A549 (cell line): ENCODE data around the gene ZNF628. TPM values are rescaled to one million over a fixed set of nuclear protein-coding genes. Genes with fewer than 3 reads are reported as not detected.

Experiments
- ATAC-seq, 2 experiments: fragments of 200-7000 bp in 1 of 2; fragments of >200 bp in 1 of 2; cut with Nextera tagmentation in 1 of 2; cut with Tn5 transposase in 1 of 2; 3 replicates each; pipeline versions ENCODE4 v1.8.0 to v1.9.1; 2018 to 2020; ENCODE audit warnings: mild to moderate bottlenecking in 1 of 2, moderate library complexity in 1 of 2
- CTCF ChIA-PET: fragments of 300-600 bp; sonication (Branson Sonifier 250); formaldehyde crosslinking; extraction: SDS; loops from one replicate; lab custom pipeline; 2021; ENCODE audit warnings: antibody characterized with exemption, inconsistent platforms; lab: Yijun Ruan, JAX
- POLR2A ChIA-PET: fragments of 350-600 bp; formaldehyde crosslinking; extraction: SDS; loops from one replicate; lab custom pipeline; 2021; ENCODE audit warnings: antibody characterized with exemption, inconsistent platforms; lab: Yijun Ruan, JAX
- DNase-seq, 2 experiments: peaks; one replicate each; pipeline versions ENCODE4 v3.0.0 to v3.0.0-alpha.2; 2011 to 2016; ENCODE audit warnings: low read depth in 1 of 2, low spot score in 1 of 2
- FAIRE-seq: peaks from 2 replicates; lab custom pipeline; 2011; peaks lifted over from hg19 to GRCh38; lab: Jason Lieb, UNC
- H3K27ac ChIP-seq, 2 experiments: fragments of >200 bp; sonication (Bioruptor Twin); formaldehyde crosslinking; 3 replicates each; pipeline ENCODE4 v1.5.1; 2016 to 2017
- H3K4me1 ChIP-seq: fragments of >200 bp; sonication (Bioruptor Twin); formaldehyde crosslinking; 3 replicates; pipeline ENCODE4 v1.6.1; 2016
- H3K4me2 ChIP-seq: fragments of >200 bp; sonication (Bioruptor Twin); formaldehyde crosslinking; 3 replicates; pipeline ENCODE4 v1.6.1; 2016
- H3K4me3 ChIP-seq: fragments of >200 bp; sonication (Bioruptor Twin); formaldehyde crosslinking; 3 replicates; pipeline ENCODE4 v1.5.1; 2016
- H3K9me3 ChIP-seq: fragments of >200 bp; sonication (Bioruptor Twin); formaldehyde crosslinking; 3 replicates; pipeline ENCODE4 v1.6.1; 2016
- BCL3 ChIP-seq: fragments of >200 bp; sonication (Bioruptor Twin); formaldehyde crosslinking; IDR thresholded peaks from 3 replicates; pipeline ENCODE4 v1.6.1; 2016
- BHLHE40 ChIP-seq: IDR thresholded peaks from 2 replicates; pipeline ENCODE4 v1.6.1; 2012; ENCODE audit warnings: low read depth, low read length, inconsistent platforms
- CHD4 ChIP-seq: fragments of 200-600 bp; sonication (generic); IDR thresholded peaks from 2 replicates; pipeline ENCODE4 v1.6.1; 2016; ENCODE audit warnings: antibody characterized with exemption, mild to moderate bottlenecking, borderline replicate concordance
- ESRRA ChIP-seq: fragments of 150-350 bp; IDR thresholded peaks from 2 replicates; pipeline ENCODE4 v1.6.1; 2014; ENCODE audit warnings: mild to moderate bottlenecking, low read length, borderline replicate concordance
- HDAC2 ChIP-seq: fragments of 200-600 bp; sonication (generic); IDR thresholded peaks from 2 replicates; pipeline ENCODE4 v1.6.1; 2016
- HES2 ChIP-seq: fragments of >200 bp; sonication (Bioruptor Twin); formaldehyde crosslinking; IDR thresholded peaks from 2 replicates; pipeline ENCODE4 v1.6.1; 2016
- HEYL ChIP-seq: fragments of 250-450 bp; sonication (Bioruptor Pico); IDR thresholded peaks from 2 replicates; pipeline ENCODE4 v1.8.0; 2021; ENCODE audit warnings: mild to moderate bottlenecking, moderate library complexity
- HOXB13 ChIP-seq: fragments of 250-450 bp; sonication (Bioruptor Pico); IDR thresholded peaks from 2 replicates; pipeline ENCODE4 v1.5.0; 2020; ENCODE audit warnings: low read depth, mild to moderate bottlenecking, moderate library complexity
- HOXB5 ChIP-seq: fragments of 250-450 bp; sonication (Bioruptor Pico); IDR thresholded peaks from 2 replicates; pipeline ENCODE4 v1.5.0; 2020; ENCODE audit warnings: mild to moderate bottlenecking, moderate library complexity
- KDM1A ChIP-seq: fragments of 200-600 bp; sonication (generic); IDR thresholded peaks from 2 replicates; pipeline ENCODE4 v1.6.1; 2016; ENCODE audit warnings: low read depth, mild to moderate bottlenecking
- MAFK ChIP-seq: fragments of 450-650 bp; IDR thresholded peaks from 2 replicates; pipeline ENCODE4 v1.6.1; 2014; ENCODE audit not compliant: partially characterized antibody
- MAX ChIP-seq: IDR thresholded peaks from 2 replicates; pipeline ENCODE4 v1.6.1; 2012
- MYC ChIP-seq: IDR thresholded peaks from 2 replicates; pipeline ENCODE4 v1.6.1; 2012; ENCODE audit warnings: mild to moderate bottlenecking, inconsistent platforms, low read length, improper control_type of control experiment, borderline replicate concordance
- PHF8 ChIP-seq: fragments of 200-600 bp; sonication (generic); IDR thresholded peaks from 2 replicates; pipeline ENCODE4 v1.6.1; 2016; ENCODE audit warnings: low read depth, mild to moderate bottlenecking, antibody characterized with exemption, moderate library complexity, borderline replicate concordance
- POLR2A ChIP-seq: IDR thresholded peaks from 2 replicates; pipeline ENCODE4 v1.6.1; 2012; ENCODE audit warnings: mild to moderate bottlenecking, low read length
- RAD21 ChIP-seq, 2 experiments: fragments of >200 bp in 1 of 2; sonication (Bioruptor Twin) in 1 of 2; formaldehyde crosslinking in 1 of 2; IDR thresholded peaks in 1 of 2; conservative IDR thresholded peaks in 1 of 2; 2 replicates in 1 of 2; 3 replicates in 1 of 2; pipeline ENCODE4 v1.6.1; 2012 to 2018; ENCODE audit warnings: inconsistent platforms in 1 of 2
- RARB ChIP-seq: fragments of 250-450 bp; sonication (Bioruptor Pico); IDR thresholded peaks from 2 replicates; pipeline ENCODE4 v1.8.0; 2021; ENCODE audit warnings: mild to moderate bottlenecking, moderate library complexity
- RFX5 ChIP-seq: fragments of 450-650 bp; IDR thresholded peaks from 2 replicates; pipeline ENCODE4 v1.7.1; 2014; ENCODE audit warnings: antibody characterized with exemption, mild to moderate bottlenecking, moderate library complexity
- USF2 ChIP-seq: fragments of 450-650 bp; IDR thresholded peaks from 2 replicates; pipeline ENCODE4 v1.6.1; 2014; ENCODE audit warnings: antibody characterized with exemption
- WGBS: methylation state at CpG from one replicate; pipeline ENCODE4 v1.1.6; 2017; ENCODE audit errors: missing lambda C conversion rate; 5-methylcytosine and 5-hydroxymethylcytosine counted together
- polyA plus RNA-seq, 4 experiments: library from polyadenylated mRNA; depleted of rRNA in 3 of 4; stranded (reverse); fragments of >200 nt; fragmentation: RNase III in 1 of 4; extraction: RNeasy Plus Mini Kit Qiagen cat#74134 plus additional on column Dnase treatment in 1 of 4; gene quantifications; 2 replicates in 3 of 4; 3 replicates in 1 of 4; pipeline ENCODE4 v1.2.3, GENCODE V29; 2011 to 2017
- TF ChIP-seq, protein P1 (sequence below): fragments of >200 bp; sonication (Bioruptor Twin); formaldehyde crosslinking; IDR thresholded peaks from 3 replicates; pipeline ENCODE4 v1.5.1; 2016
- TF ChIP-seq, protein P2 (sequence below): IDR thresholded peaks from 2 replicates; pipeline ENCODE4 v1.6.1; 2012
- TF ChIP-seq, protein P3 (sequence below): fragments of 250-450 bp; sonication (Bioruptor Pico); IDR thresholded peaks from 2 replicates; pipeline ENCODE4 v1.5.0; 2021; ENCODE audit warnings: mild to moderate bottlenecking, moderate library complexity, borderline replicate concordance

ZNF628 gene
- polyA plus RNA-seq, 2 of the 4 experiments (the other 2 are of a cell fraction) = 0.32 to 5.7 TPM

DNA sequence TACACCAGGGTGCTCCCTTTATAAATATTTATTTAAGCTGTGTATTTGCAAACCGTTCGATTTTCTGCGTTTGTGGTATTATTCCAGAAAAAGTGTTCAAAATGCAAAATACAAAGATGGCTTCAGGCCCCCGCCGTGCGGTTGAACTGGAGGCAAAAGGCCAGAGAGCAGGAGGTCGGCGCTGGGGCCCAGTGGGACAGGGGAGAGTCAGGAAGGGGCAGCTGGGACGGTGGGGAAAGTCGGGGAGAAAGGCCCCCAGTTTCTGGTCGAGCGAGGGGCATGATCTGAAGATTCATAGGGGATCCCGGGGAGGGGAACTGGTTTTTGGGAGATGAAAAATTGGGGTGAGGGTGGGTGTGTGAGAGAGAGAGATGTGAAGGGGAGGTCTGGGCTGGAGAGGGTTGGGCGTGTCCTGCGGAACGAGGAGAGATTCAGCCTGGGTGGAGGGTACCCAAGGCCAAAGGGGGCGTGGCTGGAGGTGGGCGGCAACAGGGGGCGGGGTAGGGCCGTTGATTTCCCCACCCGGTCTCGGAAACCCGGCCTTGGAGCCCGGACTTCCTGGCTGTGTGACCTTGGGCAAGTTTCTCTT lies 15.7 kb upstream of the ZNF628 start:
- Histone ChIP-seq H3K27ac (peak overlapping the region; percentile 83 to 90), H3K4me1 (peaks cover 14% of the 10 kb centered on the region; the same call in 2 of the 3 replicates), H3K9me3 (no peaks in the 10 kb centered on the region), H3K4me3 (peak overlapping the region; percentile 85), H3K4me2 (peak overlapping the region; percentile 92)
- FAIRE-seq = no peak
- POLR2A ChIA-PET = no interaction called here
- peak; percentile 64 to 75 for DNase-seq
- ATAC-seq = peak in 1 of 2 experiments; percentile 58; a peak in 3 of 6 replicates
- 33% methylated on average over 21 of the region's 24 CpGs for WGBS
- CTCF ChIA-PET = interaction anchor here (0.9 to 5.6 kb wide), 5 partner anchors 17 to 320 kb away, joined by 3 to 35 read pairs (median 14); partner anchors contain the start of gene SHISA7
- no peak for TF ChIP-seq KDM1A
- no peak for TF ChIP-seq RAD21 (conservative IDR thresholded peaks at IDR 0.05 in 1 of 2, IDR thresholded peaks at IDR 0.05 in 1 of 2)
- no peak for TF ChIP-seq HES2
- TF ChIP-seq RFX5 = no peak
- TF ChIP-seq MAX = no peak
- TF ChIP-seq RARB (CRISPR knock-in tag) = no peak
- TF ChIP-seq HOXB5 (CRISPR knock-in tag) = no peak
- TF ChIP-seq, protein P1, sequence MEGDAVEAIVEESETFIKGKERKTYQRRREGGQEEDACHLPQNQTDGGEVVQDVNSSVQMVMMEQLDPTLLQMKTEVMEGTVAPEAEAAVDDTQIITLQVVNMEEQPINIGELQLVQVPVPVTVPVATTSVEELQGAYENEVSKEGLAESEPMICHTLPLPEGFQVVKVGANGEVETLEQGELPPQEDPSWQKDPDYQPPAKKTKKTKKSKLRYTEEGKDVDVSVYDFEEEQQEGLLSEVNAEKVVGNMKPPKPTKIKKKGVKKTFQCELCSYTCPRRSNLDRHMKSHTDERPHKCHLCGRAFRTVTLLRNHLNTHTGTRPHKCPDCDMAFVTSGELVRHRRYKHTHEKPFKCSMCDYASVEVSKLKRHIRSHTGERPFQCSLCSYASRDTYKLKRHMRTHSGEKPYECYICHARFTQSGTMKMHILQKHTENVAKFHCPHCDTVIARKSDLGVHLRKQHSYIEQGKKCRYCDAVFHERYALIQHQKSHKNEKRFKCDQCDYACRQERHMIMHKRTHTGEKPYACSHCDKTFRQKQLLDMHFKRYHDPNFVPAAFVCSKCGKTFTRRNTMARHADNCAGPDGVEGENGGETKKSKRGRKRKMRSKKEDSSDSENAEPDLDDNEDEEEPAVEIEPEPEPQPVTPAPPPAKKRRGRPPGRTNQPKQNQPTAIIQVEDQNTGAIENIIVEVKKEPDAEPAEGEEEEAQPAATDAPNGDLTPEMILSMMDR = no peak
- TF ChIP-seq HOXB13 (CRISPR knock-in tag) = no peak
- no peak for TF ChIP-seq USF2
- TF ChIP-seq BCL3 = no peak

- H3K9me3 ChIP-seq = no peaks in the 10 kb centered on the region
- WGBS = 1% methylated on average over 45 of the region's 54 CpGs
- FAIRE-seq (peak; percentile 99), ATAC-seq (peak; percentile 93 to 98), DNase-seq (peak; percentile 100)
- peak within 1 kb of the TSS; percentile 85 for H3K4me3 ChIP-seq
- peak within 1 kb of the TSS; percentile 83 to 90 for H3K27ac ChIP-seq
- peak within 1 kb of the TSS; percentile 93 for H3K4me2 ChIP-seq
- POLR2A ChIA-PET = interaction anchor here (0.5 to 1.6 kb wide), 13 partner anchors 10 to 381 kb away, joined by 3 to 22 read pairs (median 4); partner anchors contain the start of genes DNAAF3, FIZ1, KMT5C and NAT14
- peaks cover 14% of the 10 kb centered on the region; the same call in 2 of the 3 replicates for H3K4me1 ChIP-seq
- CTCF ChIA-PET = interaction anchor here (0.5 to 5.6 kb wide), 3 partner anchors 24 to 310 kb away, joined by 3 to 35 read pairs (median 4); no protein-coding TSS in a partner anchor
- TF ChIP-seq, protein P2, sequence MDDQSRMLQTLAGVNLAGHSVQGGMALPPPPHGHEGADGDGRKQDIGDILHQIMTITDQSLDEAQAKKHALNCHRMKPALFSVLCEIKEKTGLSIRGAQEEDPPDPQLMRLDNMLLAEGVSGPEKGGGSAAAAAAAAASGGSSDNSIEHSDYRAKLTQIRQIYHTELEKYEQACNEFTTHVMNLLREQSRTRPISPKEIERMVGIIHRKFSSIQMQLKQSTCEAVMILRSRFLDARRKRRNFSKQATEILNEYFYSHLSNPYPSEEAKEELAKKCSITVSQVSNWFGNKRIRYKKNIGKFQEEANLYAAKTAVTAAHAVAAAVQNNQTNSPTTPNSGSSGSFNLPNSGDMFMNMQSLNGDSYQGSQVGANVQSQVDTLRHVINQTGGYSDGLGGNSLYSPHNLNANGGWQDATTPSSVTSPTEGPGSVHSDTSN = peak; percentile 96
- no peak for TF ChIP-seq HDAC2
- no peak for TF ChIP-seq BHLHE40
- peak; percentile 77 for TF ChIP-seq POLR2A
- TF ChIP-seq, protein P1 = no peak
- TF ChIP-seq, protein P3, sequence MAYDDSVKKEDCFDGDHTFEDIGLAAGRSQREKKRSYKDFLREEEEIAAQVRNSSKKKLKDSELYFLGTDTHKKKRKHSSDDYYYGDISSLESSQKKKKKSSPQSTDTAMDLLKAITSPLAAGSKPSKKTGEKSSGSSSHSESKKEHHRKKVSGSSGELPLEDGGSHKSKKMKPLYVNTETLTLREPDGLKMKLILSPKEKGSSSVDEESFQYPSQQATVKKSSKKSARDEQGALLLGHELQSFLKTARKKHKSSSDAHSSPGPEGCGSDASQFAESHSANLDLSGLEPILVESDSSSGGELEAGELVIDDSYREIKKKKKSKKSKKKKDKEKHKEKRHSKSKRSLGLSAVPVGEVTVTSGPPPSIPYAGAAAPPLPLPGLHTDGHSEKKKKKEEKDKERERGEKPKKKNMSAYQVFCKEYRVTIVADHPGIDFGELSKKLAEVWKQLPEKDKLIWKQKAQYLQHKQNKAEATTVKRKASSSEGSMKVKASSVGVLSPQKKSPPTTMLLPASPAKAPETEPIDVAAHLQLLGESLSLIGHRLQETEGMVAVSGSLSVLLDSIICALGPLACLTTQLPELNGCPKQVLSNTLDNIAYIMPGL (CRISPR knock-in tag) = 0 out of 2 replicates have a peak, but pooled peaks have one; percentile 46
- TF ChIP-seq MYC = peak; percentile 83
- TF ChIP-seq PHF8 = peak; percentile 85; the same call in 1 of the 2 replicates
- peak; percentile 98 for TF ChIP-seq MAX
- peak; percentile 95; the same call in 1 of the 2 replicates for TF ChIP-seq ESRRA
- peak; percentile 50; the same call in 1 of the 2 replicates for TF ChIP-seq CHD4
- no peak for TF ChIP-seq HEYL (CRISPR knock-in tag)
- peak; percentile 96 for TF ChIP-seq USF2
- TF ChIP-seq MAFK = peak; percentile 90
Observed at GRCh38 chr19:55461259-55461973, 15.0 kb upstream of the ZNF628 start, which contains the start of gene ISOC2. Gene ISOC2 (minus strand): TSS chr19:55461642. CDS start chr19:55456486, 5,156 bp downstream.
